Mucosa of descending colon (tissue), 3 donors: Measurements from ENCODE around the gene PEX11G. TPM values are rescaled to one million over a fixed set of nuclear protein-coding genes. Genes with fewer than 3 reads are reported as not detected.

Source experiments
- ATAC-seq: fragments of 200-7000 bp; cut with Tn5 transposase; one replicate; pipeline ENCODE4 v1.9.1; 2020; ENCODE audit warnings: mild to moderate bottlenecking, moderate library complexity
- DNase-seq, 3 donors: peaks; one replicate each; pipeline ENCODE4 v3.0.0-alpha.2; 2020
- H3K36me3 ChIP-seq: fragments of 200-600 bp; one replicate; pipeline ENCODE4 v1.8.0; 2021; ENCODE audit warnings: low read depth, mild to moderate bottlenecking
- H3K4me1 ChIP-seq: fragments of 200-600 bp; one replicate; pipeline ENCODE4 v1.8.0; 2021; ENCODE audit warnings: low read depth, mild to moderate bottlenecking
- H3K4me3 ChIP-seq: fragments of 200-600 bp; one replicate; pipeline ENCODE4 v1.8.0; 2021; ENCODE audit warnings: mild to moderate bottlenecking
- H3K9me3 ChIP-seq: fragments of 200-600 bp; one replicate; pipeline ENCODE4 v1.8.0; 2021; ENCODE audit warnings: mild to moderate bottlenecking
- CTCF ChIP-seq: fragments of 200-600 bp; IDR thresholded peaks from one replicate; pipeline ENCODE4 v1.8.0; 2022; ENCODE audit warnings: antibody characterized with exemption, mild to moderate bottlenecking
- intact Hi-C, 2 donors: fragments of 100-400 bp; cut with DNase I in 1 of 2; cut with micrococcal nuclease in 1 of 2; formaldehyde crosslinking; loops; one replicate each; pipeline versions ENCODE4 v1.11.0 to v1.11.1; 2022; cut with DNase I, micrococcal nuclease
- total RNA-seq, 3 donors: library from RNA; stranded (reverse); fragmentation: NEBNext Ultra II Directional in 2 of 3; extraction: Animal tissue kit (Norgen Biotek cat#: 25700) in 2 of 3; gene quantifications; one replicate each; pipeline versions ENCODE4 v1.2.1 to v1.2.4, GENCODE V29; 2021 to 2023
- donor health status: DM: no; HTN: no; CAD: no; lungs with moderate emphysema.
- donor health status: DM: no; HTN: no; CAD: no.
- donor health status: DM: no; HTN: yes; CAD: no.

PEX11G gene
- total RNA-seq, 3 donors from 2014 or later = 4.0 to 9.5 (median 8.1) TPM

GRCh38 chr19:7522923-7523667, 34.3 kb upstream of the PEX11G start:
- TF ChIP-seq CTCF = no peak
- ATAC-seq (peak; percentile 16), DNase-seq (peak in 1 of 3 donors; percentile 38)
- intact Hi-C loops = no loop called here
- Histone ChIP-seq H3K4me3 (peak overlapping the region; percentile 39), H3K9me3 (no peaks in the 10 kb centered on the region), H3K4me1 (peaks cover 18% of the 10 kb centered on the region), H3K36me3 (no peaks in the 10 kb centered on the region)

DNA sequence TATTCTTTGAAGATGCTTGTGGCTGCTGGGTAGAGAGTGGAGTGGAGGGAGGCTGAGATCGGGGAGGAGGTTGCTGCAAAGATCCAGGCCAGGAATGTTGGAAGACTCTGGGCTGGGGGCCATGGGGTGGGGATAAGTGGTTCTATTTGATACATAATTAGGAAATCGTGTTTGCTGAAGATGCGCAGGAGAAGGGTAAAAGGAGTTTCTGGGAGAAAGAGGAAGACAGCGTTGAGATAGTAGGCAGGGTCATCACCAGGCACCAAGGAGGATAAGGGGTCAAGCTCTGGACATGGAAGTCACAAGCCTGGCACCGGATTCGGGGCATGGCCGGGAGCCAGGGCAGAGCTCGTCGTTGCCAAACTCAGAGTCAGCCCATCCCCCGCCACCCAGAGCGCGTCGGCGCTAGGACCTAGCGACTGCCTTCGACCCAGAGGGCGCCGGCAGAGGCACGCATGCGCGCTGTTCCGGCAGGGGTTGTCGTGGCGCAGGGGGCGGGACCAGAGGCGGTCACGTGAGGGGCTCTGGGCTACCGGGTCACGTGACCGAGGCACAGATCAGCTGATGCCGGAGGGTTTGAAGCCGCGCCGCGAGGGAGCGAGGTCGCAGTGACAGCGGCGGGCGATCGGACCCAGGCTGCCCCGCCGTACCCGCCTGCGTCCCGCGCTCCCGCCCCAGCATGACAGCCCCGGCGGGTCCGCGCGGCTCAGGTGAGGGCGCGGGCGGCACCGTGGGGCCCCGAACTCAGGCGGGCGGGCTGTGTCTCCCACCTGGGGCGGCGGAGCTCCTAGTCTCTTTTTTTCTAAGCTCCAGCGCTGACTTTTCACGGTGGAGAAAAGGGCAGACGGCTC, 33.5 kb upstream of the PEX11G start, which contains the start of gene MCOLN1:
Gene MCOLN1 (plus strand): TSS at position 553 of the 851 bp plus-strand sequence. CDS start 127 bp downstream, at position 680.
- Histone ChIP-seq H3K4me1 (peaks cover 18% of the 10 kb centered on the region), H3K4me3 (peak within 1 kb of the TSS; percentile 39), H3K36me3 (no peaks in the 10 kb centered on the region), H3K9me3 (no peaks in the 10 kb centered on the region)
- TF ChIP-seq CTCF = no peak
- ATAC-seq = peak; percentile 98
- peak; percentile 99 to 100 (median 100) for DNase-seq
- intact Hi-C loops = no loop called here

- H3K36me3 ChIP-seq = no peaks in the 10 kb centered on the region
- DNase-seq (no peak), ATAC-seq (no peak)
- H3K4me1 ChIP-seq = peaks cover 20% of the 10 kb centered on the region
- H3K9me3 ChIP-seq = no peaks in the 10 kb centered on the region
- no peak for TF ChIP-seq CTCF
- intact Hi-C loops = no loop called here
- H3K4me3 ChIP-seq = no peak overlapping the region
Observed at GRCh38 chr19:7521551-7522071, 32.8 kb upstream of the PEX11G start.

- Histone ChIP-seq H3K9me3 (no peaks in the 10 kb centered on the region), H3K36me3 (no peaks in the 10 kb centered on the region), H3K4me3 (no peak overlapping the region), H3K4me1 (peaks cover 23% of the 10 kb centered on the region)
- intact Hi-C loops = no loop called here
- no peak for TF ChIP-seq CTCF
- ATAC-seq (no peak), DNase-seq (no peak)
Observed at GRCh38 chr19:7520131-7521051, 31.6 kb upstream of the PEX11G start.
